GM12874 (cell line): Measurements from ENCODE around the gene LGMN.

Source experiments
- TF ChIP-seq, protein P1 (sequence below): IDR thresholded peaks from 2 replicates; pipeline ENCODE4 v1.5.1; 2011; ENCODE audit warnings: low read depth, mild to moderate bottlenecking, control low read depth, low read length, moderate library complexity; ENCODE audit not compliant: insufficient read depth

LGMN gene

DNA sequence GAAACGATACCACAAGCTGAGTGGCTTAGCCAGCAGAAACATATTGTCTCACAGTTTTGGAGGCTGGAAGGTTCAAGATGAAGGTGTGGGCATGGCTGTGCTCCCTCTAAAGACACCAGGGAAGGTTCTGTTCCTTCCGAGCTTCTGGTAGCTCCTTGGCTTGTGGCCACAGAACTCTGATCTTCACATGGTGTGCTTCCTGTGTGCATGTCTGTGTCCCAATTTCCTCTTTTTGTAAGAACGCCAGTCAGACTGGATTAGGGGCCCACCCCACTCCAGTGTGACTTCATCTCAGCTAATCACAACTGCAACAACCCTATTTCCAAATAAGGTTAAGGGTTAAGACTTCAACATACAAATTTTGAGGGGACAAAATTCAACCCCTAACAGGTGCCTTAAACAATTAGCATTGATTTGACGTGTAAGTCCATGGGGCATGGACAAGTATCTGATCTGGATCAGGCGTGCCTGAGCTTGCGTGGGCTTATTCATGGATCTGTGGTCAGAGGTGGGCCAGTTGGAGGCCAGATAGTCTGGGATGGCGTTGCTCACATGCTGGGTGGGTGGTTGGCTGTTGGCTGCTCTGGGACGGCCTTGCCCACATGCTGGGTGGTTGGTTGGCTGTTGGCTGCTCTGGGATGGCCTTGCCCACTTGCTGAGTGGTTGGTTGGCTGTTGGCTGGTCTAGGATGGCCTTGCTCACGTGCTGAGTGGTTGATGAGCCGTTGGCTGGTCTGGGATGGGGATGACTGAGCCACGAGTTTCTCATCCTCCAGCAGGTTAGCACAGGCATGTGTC is 88.5 kb downstream of the LGMN start:
- TF ChIP-seq, protein P1, sequence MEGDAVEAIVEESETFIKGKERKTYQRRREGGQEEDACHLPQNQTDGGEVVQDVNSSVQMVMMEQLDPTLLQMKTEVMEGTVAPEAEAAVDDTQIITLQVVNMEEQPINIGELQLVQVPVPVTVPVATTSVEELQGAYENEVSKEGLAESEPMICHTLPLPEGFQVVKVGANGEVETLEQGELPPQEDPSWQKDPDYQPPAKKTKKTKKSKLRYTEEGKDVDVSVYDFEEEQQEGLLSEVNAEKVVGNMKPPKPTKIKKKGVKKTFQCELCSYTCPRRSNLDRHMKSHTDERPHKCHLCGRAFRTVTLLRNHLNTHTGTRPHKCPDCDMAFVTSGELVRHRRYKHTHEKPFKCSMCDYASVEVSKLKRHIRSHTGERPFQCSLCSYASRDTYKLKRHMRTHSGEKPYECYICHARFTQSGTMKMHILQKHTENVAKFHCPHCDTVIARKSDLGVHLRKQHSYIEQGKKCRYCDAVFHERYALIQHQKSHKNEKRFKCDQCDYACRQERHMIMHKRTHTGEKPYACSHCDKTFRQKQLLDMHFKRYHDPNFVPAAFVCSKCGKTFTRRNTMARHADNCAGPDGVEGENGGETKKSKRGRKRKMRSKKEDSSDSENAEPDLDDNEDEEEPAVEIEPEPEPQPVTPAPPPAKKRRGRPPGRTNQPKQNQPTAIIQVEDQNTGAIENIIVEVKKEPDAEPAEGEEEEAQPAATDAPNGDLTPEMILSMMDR: no peak

- TF ChIP-seq, protein P1: no peak
These were observed 89.7 kb downstream of the LGMN start for GRCh38 chr14:92658684-92659083.

- TF ChIP-seq, protein P1: no peak
These were observed 90.3 kb downstream of the LGMN start for GRCh38 chr14:92658160-92658559.

DNA sequence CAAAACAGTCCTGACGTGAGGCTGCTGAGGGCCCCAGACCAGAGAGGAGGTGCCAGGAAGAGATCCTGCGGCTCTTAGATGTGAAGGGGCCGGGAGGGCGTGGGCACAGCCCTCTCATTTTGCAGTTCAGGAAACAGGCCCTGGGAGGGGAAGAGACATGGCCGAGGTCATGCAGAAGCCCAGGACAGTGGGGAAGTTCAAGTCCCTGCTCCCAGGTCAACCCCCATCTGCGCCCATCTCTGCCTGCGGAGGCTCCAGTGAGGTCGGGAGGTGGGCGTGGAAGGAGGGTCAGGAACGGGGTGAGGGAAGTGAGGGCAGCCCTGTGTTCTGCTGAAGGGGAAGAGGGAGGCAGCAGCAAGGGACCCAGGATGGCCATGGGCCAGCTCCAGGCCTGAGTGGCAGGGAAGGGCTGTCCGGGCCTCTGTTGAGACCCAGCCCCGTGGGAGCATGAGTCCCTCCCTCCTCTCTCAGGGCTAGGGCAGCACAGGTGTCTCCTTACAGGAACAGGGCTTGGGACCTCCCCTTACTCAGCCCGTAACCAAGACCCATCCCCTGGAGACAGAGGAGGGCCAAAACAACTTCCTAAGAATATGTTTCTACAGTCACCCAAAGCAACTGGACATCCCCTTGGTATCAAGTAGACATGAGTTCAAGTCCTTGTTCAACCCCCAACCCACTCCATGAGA is 90.8 kb downstream of the LGMN start:
- TF ChIP-seq, protein P1: no peak

- TF ChIP-seq, protein P1: no peak; the same call in 1 of the 2 replicates
These were observed 91.9 kb downstream of the LGMN start for GRCh38 chr14:92656306-92657081.

- TF ChIP-seq, protein P1: no peak
These were observed 92.8 kb downstream of the LGMN start for GRCh38 chr14:92655419-92656201.
